Stimulated activated CD4-positive, alpha-beta T cell treated with anti-CD3 and anti-CD28 coated beads, Interleukin-1b, Interleukin-23, amount 100 ng/mL, for 1 hour (primary cell): ENCODE data around the gene MYO1G.

Experiments used
- DNase-seq, 2 donors: peaks; one replicate each; pipeline ENCODE4 v3.0.0-alpha.2; 2020; ENCODE audit warnings: low read depth in 2 of 2

The MYO1G gene

GRCh38 chr7:44967571-44968446 lies 11.0 kb downstream of the MYO1G start:
- no peak for DNase-seq

GRCh38 chr7:44966731-44967538 lies 11.9 kb downstream of the MYO1G start:
- no peak for DNase-seq

DNA sequence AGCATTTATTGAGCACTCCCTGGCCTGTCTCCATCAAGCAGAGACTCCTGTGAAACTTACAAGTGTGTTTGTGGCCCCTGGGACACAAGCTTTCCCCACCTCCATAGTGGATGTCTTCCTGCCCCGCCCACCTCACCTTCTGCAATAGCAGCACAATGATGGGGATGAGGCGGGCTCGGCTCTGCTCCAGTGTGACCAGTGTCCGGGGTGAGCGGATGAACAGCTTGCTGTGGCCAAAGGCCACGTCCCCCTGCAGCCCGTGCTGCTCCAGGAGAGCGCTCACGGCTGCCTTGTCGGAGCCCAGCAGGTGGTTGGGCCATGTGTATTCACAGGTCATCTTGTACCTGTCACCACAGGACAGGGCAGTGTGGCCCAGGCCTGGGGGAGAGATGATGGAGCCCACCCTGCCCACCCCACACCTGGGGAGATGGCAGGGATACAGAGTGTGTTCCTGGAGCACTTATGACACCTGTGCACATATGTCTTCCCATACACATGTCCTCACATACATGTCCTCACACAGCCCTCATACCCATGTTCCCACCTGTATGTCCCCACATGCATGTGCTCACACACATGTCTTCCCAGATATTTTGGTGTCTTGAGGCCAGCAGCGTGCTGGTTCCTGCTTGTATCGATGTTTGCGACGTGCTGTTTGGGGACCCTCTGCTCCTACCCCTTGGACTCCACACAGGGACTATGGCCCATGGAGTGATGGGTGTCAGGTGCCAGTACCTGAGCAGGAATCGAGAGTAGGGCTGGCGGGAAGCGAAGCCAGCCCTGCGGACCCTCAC lies 12.7 kb downstream of the MYO1G start:
- DNase-seq: no peak

- no peak for DNase-seq
Observed at GRCh38 chr7:44965441-44965903, 13.3 kb downstream of the MYO1G start.

- DNase-seq: no peak
Observed at GRCh38 chr7:44964831-44965440, 13.9 kb downstream of the MYO1G start.

DNA sequence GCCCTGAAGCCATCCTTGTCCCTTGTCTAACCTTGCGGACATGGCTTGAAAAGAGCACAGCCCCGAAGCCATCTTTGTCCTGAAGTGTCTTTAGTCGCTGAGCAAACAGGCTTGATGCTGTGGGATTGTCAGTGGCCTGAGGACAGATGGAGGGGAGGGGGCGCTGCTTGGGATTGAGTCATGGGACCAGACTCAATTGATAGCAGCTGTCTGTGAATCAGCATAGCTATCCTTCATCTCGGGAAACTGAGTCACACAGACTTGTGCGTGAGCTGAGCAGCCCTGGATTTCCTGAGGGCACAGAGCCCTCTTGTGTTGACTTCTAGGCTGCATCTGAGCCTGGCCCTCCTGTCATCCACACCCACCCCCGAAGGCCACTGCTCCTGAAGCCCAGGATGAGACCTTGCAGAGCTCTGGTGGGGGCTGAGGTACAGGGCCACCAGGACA lies 14.4 kb downstream of the MYO1G start:
- DNase-seq: no peak

- DNase-seq: no peak
Observed at GRCh38 chr7:44963364-44964290, 15.2 kb downstream of the MYO1G start.

- DNase-seq: no peak
Observed at GRCh38 chr7:44962483-44963251, 16.1 kb downstream of the MYO1G start.

DNA sequence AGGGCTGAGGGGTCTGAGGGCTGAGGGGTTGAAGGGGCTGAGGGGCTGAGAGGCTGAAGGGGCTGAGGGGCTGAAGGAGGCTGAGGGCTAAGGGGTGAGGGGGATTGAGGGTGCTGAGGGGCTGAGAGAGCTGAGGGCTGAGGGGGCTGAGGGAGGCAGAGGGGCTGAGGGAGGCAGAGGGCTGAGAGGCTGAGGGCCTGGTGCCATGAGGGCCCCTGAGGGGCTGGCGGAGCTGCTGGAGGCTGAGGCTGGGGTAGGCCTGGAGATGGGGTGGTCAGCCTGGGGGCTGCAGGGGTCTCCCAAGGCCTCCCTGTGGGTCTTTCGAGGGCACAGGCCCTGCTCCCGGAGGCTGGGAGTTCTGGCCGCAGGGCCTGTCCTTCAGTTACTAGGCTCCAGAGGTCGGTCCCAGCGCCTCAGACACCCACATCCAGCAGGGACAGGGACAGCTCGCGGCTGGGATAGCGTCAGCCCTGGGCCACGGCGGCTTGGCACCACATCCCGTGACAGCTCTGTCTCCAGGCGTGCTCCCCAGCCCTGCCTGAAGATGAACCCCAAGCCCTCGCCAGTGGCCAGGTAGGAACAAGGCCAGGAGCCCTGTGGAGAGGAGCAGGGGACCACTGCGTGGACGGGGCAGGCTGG lies 16.9 kb downstream of the MYO1G start:
- DNase-seq: no peak

- DNase-seq: no peak
Observed at GRCh38 chr7:44960011-44960580, 18.7 kb downstream of the MYO1G start.

DNA sequence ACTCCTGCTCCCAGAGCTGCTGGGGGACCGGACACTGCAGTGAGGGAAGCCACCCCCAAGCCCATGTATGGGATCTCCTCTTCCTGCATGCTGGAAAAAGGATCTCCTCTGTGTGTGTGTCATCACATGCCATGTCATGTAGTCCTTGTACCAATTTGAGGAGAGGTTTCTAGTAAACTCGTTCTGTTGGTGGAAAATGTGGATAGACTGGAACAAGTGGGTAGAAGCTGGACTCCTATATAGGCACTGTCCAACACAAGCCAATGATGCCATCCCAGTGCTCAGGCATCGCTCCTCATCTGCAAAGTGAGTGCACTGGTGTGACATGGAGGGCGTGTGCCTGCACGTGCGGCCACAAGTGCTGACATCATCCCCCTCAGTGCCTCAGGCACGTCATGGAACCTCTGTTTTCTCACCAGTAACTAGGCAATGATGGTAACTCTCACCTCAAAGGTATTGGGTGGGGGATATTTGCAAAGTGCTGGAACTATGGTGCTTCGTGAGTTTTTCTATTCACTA lies 19.3 kb downstream of the MYO1G start:
- DNase-seq: no peak

DNA sequence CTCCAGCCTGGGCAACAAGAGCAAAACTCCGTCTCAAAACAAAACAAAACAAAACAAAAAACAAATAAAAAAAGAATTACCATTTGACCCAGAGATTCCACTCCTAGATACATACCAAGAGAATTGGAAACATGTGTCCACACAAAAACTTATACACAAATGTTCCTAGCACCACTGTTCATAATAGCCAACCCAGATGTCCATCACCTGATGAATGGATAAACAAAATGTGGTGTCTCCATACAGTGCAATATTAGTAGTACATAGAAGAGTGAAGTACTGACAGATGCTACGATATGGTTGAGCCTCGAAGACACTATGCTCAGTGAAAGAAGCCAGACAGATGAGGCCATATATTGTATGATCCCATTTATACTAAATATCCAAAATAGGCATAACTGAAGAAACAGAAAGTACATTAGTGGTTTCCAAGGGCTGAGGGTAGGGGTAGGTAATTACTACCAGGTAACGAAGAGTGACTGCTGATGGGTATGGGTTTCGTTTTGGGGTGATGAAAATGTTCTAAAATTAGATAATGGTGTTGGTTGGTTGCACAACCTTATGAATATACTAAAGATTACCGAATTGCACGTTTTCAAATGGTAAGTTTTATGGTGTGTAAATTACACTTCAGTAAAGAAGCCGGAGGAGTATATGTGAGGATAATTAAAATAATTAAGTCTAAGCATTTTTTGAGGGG lies 20.0 kb downstream of the MYO1G start:
- no peak for DNase-seq

- DNase-seq: no peak
Observed at GRCh38 chr7:44956157-44956766, 22.6 kb downstream of the MYO1G start.

- DNase-seq: no peak
Observed at GRCh38 chr7:44955733-44956132, 23.1 kb downstream of the MYO1G start.

- DNase-seq: no peak
Observed at GRCh38 chr7:44953156-44953555, 25.7 kb downstream of the MYO1G start.

- DNase-seq: no peak
Observed at GRCh38 chr7:44949303-44949702, 29.5 kb downstream of the MYO1G start.

DNA sequence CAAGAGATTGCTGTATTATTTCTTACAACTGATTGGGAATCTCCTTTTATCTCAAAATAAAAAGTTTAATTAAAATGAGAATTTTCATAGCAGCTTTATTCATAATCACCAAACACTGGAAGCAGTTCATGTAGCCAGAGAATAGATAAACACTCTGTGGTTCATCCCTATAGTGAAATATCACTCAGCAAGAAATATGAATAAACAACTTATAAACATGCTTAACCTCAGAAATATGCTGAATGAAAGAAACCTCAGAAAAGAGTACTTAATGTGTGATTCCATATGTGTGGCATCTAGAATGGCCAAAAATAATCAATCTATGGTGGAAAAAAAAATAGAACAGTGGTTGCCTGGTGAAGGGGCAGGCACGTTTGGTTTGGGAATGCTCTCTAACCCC lies 33.3 kb downstream of the MYO1G start:
- no peak for DNase-seq
